GM19468 (cell line): ENCODE measurements around the gene NTRK1.
A peak's percentile ranks its signal among the peaks of the same experiment; 100 is the strongest.

Source experiments
- ATAC-seq: cut with Tn5 transposase; IDR thresholded peaks from one replicate; pipeline ENCODE4 v1.9.1; 2021; ENCODE audit warnings: mild to moderate bottlenecking, moderate library complexity, moderate number of reproducible peaks; ENCODE audit not compliant: unreplicated experiment; ENCODE audit errors: extremely low read depth

The NTRK1 gene

DNA sequence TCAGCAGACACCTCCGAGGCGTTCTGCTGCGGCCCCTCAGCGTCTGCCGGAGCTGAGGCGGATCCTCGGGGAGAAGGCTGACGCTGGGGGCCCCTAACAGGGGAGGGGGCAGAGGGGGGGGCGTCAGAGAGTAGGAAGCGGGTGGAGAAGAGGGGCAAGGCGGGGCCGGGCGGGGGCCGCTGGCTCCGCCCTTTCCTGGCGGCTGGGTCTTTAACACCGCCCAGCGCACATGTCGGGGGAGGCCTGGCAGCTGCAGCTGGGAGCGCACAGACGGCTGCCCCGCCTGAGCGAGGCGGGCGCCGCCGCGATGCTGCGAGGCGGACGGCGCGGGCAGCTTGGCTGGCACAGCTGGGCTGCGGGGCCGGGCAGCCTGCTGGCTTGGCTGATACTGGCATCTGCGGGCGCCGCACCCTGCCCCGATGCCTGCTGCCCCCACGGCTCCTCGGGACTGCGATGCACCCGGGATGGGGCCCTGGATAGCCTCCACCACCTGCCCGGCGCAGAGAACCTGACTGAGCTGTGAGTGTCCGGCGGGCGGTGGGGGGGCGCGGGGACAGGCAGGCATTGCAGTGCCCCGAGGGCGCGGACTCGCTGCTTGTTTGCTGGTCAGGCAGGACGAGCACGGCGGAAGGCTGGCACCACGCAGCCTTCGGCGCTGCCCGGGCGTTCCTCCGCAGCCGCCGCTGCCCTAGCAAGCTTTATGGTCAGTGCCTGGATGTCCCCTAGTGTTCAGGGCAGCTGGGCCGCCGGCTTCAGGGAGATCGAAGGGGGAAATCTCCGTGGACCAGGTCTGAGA, at the start of gene NTRK1:
TSS of gene NTRK1 (plus strand) at position 238 of the 796 bp plus-strand sequence. CDS start at position 308, 70 bp downstream.
- no peak for ATAC-seq

DNA sequence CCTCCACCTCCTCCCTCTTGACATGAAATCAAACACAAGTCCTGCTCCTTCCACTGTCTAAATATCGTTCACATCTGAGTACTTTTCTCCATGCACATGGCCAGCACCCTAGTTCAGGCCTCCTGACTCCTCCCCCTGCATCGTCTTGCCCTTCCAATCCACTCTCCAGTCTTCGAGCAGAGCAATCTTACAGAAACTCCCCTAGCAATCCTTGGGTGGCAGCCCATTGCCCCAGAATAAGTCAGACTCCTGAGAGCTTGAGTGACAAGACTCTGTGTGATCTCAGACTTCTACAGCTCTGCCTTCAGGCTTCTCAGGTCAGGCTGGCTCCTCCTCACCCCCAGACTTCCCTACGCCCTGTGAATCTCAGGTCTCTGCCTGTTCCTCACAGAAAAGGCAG, 49.5 kb upstream of the NTRK1 start:
- no peak for ATAC-seq

DNA sequence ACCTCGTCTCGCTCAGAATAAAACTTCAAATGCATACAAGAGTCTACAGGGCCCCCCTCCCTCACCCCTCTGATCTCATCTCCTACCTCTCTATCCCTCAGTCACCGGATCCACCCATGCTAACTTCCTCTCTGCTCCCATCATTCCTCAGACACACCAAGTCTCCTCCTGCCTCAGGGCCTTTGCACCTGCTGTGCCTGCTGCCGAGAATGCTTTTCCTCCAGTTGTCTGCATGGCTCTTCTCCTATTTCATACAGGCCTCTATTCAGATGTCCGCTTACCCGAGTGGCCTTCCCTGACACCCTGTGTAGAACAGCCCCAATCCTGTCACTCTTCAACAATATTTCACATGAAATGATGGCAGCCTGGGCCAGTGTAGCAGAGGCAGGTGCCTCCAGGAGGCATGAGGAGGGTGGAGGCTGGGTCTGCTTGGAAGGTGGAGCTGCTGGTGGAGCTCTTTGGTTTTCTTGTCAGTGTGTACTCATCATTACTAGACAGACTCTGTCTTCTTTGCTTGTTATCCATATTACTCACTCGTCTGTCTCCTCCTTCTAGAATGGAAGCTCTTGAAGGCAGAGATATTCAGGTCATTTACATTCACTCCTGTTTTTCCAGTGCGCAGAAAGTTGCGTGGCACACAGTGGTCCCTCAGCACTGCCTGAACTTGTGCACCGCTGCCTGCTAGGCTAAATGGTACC, 48.2 kb upstream of the NTRK1 start:
- no peak for ATAC-seq

DNA sequence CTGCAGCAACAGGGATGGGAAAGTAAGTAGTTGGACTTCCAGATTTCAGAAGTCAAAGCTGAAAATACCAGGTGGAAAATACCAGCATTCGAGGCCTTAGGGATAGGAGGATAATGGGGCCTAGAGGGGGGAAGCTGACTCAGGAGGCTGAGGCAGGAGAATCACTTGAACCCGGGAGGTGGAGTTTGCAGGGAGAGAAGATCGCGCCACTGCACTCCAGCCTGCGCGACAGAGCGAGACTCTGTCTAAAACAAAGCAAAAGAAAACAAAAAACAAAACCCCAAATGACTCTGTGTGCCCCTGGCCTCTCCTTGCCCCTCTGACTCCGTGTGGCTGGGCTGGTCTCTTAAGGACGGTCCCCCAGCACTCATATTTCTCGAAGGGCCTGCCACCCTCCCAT, 47.4 kb upstream of the NTRK1 start:
- ATAC-seq = no peak

DNA sequence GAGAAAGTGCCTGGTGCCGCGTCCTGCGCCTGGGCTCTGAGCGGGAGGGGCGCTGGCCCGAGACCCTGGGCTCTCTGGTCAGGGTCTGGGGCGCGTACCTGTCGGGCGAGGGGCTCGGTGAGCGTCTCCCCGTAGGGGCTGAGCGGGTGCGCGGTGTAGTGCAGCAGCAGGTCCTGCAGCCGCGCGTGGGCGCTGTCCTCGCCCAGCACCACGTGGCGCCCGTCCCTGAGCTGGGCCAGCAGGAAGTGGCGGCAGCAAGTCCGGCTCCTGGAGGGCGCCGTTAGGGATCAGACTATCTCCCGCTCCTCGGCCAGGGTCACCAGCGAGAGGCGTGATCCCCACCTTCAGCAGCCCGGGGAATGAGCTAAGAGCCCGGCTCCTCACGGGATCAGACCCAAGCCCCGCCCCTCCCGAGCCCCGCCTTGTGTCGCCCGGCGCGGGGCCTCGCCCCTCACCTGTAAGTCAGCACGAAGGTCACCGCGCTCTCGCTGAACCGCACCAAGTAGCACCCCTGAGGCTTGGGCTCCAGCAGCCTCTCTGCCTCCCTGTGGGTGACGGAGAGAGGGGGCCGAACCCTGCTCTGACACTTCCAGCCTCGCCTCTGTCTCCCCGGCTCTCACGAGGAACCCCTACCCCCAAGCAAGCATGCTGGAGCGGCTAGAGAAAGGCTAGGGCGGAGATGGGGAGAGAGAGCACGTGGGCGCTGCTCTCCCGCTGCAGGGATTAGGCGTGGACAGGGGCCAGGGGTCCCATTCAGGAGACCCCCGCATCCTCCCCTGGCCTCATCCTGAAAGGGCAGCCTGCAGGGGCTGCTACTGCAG, 46.7 kb upstream of the NTRK1 start:
- no peak for ATAC-seq

DNA sequence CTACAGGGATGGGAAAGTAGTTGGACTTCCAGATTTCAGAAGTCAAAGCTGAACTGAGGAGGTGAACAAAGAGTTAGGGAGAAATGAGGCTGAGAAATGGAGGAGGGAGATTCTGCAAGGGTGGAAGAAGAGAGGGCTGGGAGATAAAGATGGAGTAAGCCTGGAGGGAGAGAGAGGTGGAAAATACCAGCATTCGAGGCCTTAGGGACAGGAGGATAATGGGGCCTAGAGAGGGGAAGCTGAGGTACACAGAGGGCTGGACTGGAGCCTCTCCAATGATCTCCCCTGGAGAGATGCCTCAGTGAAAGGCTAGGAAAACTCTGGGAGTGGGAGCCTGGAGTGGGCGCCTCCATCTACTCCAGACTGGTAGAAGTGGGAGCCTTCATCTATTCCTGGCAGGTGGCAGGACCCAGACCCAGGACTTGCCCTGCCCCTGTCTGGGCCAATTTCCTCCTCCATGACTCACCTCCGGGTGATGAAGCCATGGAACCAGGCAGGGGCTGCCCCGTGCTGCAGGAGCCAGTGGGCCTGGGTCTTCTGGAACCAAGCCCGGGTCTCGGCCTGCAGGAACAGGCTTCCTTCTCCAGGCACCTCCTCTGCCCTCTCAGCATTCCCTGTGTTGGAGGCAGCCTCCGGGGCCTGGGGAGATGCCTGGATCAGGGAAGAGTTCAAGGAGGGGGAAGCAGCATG, 45.9 kb upstream of the NTRK1 start:
- no peak for ATAC-seq

DNA sequence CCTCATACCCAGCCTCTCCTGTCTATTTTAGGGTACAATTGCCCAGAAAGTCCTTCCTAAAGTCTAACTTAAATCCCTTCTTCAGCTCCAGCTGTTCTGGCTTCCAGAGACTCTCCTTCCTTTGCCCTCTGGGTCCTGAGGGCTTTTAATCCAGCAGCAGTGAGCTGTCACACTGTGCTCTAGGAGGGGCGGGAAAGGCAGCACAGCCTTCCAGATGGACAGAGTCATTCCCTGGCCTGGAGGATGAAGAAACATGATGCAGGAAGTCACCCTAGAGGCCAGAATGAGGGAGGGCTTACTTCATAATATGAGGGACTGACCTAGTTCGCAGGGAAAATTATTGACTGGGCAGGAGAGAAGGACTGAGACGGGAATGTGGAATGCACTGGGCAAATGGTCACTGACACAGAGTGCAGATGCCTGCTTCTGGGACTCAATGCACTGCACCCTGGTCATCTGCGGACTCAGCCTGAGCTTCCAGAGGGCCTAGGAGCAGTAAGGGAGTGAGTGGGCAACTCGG, 45.3 kb upstream of the NTRK1 start:
- no peak for ATAC-seq

DNA sequence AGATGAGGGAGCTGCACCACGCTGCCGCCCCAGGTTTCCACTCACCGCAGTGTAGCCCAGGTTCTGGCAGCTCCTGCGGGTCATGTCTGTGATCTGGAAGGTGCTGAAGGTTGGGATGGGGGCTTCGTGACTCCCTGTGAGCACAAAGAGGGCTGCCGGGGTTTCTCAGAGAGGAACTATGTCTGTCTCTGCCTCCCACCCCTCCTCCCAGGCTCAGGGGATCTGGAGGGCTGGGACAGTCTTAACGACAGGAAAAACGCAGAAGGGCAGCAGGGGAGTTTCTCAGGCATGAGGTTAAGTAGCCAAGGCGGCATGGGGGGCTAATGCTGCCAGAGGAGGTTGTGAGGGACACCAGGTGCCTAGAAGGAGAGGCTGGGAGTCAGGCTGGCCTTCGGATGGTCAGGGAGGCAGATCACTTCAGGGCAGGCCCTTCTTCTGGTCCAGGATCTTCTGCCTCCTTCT, 44.7 kb upstream of the NTRK1 start:
- ATAC-seq = no peak

DNA sequence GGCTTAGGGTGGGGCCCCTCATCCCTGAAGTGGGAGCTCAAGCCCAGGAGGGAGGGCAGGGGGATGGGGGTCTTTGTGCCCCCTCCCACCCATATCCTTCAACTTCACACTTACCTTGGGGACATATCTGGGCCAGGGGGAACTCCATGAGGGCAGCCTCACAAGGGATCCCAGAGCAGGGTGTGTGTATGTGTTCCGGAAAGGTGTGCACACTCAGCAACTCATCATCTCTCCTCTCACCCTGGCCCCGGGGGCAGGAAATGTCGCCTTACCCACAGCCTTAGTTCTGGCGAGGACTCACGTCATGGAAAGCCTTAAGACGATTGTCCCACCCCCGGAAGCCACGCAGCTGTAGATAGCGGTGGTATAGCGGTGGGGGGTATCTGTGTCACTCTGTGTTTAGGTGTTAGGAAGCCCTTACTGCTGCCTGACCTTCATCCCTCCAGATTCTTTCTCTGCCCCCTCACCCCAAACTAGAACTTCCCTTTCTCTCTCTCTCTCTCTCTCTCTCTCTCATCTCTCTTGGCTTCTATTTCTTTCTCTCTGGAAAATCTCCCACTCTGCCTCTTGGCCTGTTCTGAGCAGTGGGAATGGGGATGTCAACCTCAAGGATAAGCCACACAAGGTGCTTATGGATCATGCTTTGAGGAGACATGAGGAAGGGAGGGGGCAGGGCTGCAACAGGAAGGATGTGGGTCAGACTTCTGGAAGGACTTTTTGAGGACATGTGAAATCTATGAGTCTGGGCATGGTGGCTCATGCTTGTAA, 43.9 kb upstream of the NTRK1 start, which contains the start of gene SH2D2A:
TSS of gene SH2D2A (minus strand) at position 288 of the 768 bp plus-strand sequence. CDS start at position 148, 140 bp downstream.
- no peak for ATAC-seq

DNA sequence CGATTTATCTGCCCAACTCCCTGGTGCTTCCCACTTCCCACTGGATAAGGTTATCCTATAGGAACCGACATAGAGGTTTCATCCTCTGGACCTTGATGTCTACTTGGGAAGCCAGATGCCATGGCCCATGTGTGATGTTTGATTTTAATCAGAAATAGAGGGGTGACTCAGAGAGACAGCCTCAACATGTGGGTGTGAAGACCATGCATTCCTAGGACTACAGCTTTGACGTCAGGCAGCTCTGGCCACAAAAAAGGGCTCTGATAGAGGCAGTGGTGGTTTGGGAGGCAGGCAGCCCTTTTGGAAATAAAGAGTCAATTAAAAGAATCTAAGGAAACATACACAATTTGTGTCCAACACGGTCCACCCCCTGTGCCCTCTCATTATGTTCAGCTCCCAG, 38.9 kb upstream of the NTRK1 start:
- ATAC-seq = no peak

DNA sequence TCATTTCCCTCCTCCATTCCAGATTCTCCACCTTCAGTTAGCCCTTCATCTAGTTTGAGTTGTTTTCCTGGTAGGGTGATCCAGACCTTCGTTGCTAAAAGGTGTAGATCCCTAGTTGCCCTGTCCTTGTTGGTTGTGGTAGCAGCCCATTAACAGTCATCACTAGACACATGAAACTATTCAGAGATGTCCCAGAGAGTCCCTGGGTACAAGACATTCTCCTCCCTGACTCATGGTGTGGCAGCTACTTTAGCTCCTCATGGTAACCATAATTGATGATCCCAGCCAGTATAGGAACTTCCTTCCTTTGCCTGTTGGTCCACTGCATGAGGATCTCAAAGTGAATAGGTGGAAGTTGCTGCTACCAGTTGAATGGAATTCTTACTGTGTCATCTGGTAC, 38.0 kb upstream of the NTRK1 start:
- ATAC-seq = no peak

DNA sequence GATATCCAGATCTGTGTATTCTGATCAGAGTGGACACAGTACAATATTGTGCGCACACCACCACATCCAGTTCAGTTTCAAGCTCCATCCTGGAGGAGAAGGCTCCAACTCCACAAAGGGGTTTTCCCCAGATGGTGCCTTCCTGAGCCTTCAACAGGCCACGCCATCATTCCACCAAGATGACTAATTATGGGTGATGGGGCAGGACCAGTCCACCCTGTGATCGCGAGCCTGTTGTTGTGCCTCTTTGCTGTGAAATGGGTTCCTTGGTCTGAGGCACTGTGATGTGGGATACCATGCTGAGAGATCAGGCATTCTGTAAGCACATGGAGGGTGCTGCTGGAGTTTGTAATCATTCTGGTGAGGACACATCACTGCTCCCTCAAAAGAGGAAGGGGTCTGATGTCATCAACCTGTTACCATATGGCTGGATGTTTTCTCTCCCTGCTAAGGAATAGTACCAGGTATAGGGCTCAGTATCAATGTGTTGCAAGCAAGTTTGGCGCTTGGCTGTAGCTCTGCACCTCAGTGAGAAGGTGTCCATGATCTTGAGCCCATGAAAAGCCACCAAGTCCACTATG, 37.4 kb upstream of the NTRK1 start:
- ATAC-seq = no peak

DNA sequence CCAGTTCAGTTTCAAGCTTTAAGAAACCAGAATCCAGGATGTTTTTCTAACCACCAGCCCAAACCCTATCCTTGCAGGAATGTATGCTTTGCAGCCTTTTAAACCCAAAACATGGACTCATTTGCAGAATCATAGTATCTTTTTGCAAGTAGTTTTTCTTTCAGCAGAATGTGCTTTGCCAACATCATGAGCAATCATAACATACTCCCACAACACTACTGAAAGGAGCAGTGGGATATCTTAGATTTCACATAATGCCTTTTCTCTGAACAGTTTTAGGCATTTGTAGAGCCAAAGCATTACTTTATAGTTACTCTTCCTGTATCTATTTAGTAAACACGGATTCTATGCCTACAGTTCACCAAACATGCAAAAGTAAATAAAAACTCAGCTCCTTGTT, 34.0 kb upstream of the NTRK1 start:
- no peak for ATAC-seq

DNA sequence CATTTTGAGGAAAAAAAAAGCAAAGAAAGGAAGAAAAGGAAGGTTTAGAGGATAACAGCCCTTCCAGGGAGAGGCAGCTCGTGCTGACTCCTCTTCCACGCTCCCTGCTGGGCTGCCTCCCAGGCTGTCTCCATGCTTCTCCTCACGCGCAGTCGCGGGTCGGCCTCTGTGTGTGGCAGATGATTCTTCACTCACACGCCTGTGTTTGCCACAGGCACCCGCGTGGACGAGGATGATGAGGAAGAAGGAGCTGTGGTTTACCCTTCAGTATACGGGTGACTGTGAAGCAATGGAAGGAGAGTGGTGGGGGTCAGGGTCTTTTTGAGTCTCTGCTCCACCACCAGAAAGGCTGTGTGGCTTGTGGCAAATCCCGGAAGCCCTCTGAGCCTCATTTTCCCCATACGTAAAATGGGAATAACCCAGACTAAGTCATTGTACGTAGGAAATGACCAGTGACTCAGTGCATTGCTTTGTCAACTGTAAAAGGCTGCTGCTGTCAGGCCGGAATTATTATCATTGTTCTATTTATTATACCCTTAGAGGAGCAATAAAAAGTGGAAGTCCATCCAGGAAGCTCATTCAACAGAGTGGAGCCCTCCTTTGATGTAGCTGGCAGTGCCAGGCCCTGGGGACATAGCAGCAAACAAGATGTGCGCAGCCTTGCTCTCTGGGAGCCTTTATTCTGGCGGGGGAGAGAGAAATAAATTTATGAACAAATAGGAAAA, 32.1 kb upstream of the NTRK1 start:
- no peak for ATAC-seq

DNA sequence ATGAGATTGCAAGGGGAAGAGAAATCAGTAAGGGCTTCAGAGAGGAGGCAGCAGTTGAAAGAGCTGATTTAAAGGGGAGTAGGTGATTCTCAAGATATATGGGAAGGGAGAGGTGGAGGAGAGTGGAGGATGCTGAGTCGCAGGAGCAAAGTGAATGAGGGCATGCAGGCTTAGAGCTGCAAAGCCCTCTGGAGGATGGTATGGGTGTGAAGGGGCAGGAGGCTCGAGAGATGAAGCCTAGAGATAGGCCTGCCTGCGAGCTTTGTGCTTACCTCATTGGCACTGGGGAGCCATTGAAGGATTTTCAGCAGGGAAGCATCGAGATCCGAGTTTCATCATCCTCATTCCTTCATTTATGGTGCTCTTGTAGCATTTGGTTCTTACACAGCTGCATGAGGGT, 28.2 kb upstream of the NTRK1 start:
- ATAC-seq = no peak

DNA sequence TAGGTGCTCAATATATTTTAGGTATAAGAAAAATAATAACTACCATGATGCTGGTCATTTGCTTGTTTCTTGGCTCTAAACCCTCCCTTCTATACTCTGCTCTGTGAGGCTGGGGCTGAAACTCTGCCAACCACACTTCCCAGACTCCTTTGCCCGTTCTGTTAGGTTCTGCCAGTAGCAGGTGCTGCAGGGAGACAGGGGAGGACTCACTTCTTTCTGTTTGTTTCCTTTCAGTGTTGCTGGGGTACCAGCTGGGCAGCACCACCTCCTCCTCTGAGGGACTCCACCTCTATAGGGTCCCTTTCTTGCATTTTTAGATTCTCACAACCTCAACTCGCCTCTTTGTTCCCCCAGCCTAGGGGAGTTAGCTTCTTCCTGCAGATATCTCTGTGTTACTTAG, 27.1 kb upstream of the NTRK1 start:
- ATAC-seq = no peak

DNA sequence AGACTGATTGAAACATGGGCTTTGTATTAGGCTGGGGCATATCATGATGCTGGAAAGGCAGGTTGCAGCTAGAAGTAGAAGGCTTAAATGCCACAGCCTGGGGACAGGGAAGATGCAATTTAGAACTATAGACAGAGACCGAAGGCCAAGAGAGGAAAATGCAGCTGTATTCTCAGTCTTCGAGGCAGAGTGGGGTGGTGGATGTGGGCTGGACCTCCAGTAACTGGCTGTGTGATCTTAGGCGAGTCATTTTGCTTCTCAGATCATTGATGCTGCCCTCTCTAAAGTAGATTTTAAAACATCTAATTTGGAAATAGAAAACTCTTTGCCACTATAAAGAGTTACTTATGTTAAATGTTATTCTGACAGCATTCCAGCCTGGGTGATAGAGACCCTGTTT, 26.3 kb upstream of the NTRK1 start:
- ATAC-seq = no peak

DNA sequence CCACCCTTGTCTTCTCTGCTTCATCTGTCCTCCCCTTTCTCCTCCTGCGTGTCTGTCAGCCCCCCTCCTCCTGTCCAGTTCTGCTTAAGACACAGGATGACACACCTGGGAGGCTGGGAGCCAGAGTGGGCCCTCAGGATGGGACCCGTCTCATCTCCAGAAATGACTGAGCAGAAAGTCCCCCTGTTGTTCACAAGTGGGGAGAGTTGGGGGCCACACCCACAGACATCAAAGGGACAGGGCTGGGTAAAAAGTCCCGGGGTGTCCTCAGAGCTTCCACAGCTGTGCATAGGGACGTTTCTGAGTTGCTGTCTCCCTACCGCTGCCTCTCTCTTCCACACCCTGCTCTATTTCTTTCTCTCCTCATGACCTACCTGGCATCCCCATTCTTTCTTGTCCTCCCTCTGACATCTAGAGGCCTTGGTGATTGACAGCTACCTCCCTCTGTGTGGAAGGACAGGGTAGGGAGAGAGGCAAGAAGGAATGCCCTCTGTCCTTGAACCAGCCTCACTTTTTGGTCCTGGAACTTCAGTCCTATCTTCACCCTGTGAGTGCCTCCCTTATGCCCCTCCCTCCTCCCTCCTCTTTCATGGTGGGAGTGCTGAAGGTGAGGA, 24.5 kb upstream of the NTRK1 start:
- ATAC-seq = peak; percentile 26
